ENCODE data around the gene ATXN7L1. TPM values are rescaled to one million over a fixed set of nuclear protein-coding genes. Genes with fewer than 3 reads are reported as not detected.
A peak's percentile ranks its signal among the peaks of the same experiment; 100 is the strongest.
"Not testable (repeated sequence)": the region's sequence is repeated elsewhere in the genome, so short reads cannot be mapped to it uniquely, and the experiment has no call there.

Gene ATXN7L1
- polyA plus RNA-seq, 3 donors = 8.0 to 10.5 (median 9.9) TPM

DNA sequence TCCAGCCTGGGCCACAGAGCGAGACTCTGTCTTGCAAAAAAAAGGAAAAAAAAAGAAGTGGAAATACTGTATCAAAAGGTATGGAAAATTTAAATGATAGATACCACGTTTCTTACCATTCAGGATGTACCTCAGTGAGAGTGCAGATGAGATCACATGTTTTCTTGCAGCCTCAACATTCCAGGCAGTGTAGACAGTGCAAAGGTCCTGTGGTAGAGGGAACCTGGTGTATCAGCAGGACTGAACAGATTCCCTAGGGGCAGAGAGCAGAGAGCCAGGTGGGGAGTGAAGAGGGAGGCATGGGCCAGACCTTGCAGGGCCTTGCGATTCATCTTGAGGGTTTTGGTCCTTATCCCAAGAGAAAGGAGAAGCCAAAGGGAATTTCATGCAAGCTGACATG lies 17.7 kb upstream of the ATXN7L1 start:
- DNase-seq (ENCODE audit: low read depth in 3 of 3, low spot score in 2 of 3) = no peak

- no peak for DNase-seq (ENCODE audit: low read depth in 3 of 3, low spot score in 2 of 3)
Observed at GRCh38 chr7:105892387-105892786, 16.0 kb upstream of the ATXN7L1 start.

DNA sequence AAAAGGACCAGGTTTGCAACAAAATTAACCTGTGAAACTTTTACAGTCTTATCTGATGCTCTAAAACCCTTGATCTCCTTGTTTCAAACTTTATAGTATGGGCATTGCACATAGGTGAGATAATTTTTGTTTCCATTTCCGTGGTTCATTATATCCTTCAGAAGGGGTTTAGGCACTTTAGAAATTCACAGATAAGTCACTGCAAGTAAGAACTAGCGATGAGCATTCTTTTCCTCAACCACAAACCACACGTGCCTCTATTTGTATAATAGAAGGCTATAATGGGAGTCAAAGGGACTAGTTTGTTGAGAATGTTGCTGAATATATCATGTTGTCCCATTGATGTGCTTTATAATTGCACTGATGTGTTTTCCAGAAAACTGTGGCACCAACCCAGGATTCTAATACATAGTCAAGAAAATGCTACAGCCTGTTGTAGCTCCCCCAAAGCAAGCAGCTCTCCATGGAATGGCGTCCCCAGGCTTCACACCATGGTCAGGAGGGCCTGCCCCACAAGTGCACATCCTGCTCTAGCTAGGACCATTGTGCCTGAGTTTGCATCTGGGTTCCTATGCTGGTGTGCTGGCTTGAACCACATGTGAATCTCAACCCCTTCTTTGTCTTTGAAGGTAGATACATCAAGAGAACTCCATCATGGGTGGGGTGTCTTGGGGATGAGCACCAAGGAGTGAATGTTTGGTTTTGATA lies 14.0 kb upstream of the ATXN7L1 start:
- no peak for DNase-seq (ENCODE audit: low read depth in 3 of 3, low spot score in 2 of 3)

DNA sequence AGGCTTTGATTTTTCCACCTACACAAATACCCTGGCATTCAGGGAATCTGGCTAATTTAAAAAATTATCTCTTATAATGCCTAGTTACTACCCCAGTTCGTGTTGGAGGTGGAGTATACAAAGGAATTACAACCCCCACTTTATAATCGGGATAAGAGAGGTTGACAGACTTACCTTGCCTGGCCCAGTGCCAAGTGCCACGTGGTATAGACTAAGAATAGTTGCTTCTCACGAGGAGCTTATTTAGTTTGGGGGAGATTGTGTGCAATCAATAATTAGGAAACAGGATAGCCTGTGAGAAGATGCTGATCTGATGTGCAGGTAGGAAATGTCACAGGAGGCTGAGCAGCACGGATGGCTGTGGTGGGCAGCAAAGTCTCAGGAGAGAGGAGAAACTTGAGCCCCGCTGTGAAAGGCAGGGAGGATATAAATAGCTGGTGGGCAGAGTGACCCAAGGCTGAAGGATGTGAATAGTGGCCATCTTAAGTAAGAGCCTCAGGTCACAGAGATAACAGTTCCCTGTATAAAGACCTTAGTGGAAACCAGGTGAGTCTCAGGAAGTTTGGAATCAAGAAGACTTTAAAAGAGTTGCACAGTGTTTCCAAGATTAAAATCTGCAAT lies 11.3 kb upstream of the ATXN7L1 start:
- no peak for DNase-seq (ENCODE audit: low read depth in 3 of 3, low spot score in 2 of 3)

GRCh38 chr7:105886776-105887175 lies 10.4 kb upstream of the ATXN7L1 start:
- no peak for DNase-seq (ENCODE audit: low read depth in 3 of 3, low spot score in 2 of 3)

- DNase-seq (ENCODE audit: low read depth in 3 of 3, low spot score in 2 of 3) = no peak
Observed at GRCh38 chr7:105885387-105886111, 9.2 kb upstream of the ATXN7L1 start.

DNA sequence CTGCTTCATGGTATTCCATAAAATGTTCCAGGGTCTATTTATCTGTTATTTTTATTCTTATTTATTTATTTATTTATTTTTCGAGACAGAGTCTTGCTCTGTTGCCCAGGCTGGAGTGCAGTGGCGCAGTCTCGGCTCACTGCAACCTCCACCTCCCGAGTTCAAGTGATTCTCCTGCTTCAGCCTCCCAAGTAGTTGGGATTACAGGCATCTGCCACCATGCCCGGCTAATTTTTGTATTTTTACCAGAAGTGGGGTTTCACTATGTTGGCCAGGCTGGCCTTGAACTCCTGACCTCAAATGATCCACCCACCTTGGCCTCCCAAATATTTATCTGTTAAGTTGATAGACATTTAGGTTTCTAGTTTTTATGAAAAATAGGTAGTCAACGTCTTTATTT lies 6.8 kb upstream of the ATXN7L1 start:
- DNase-seq (ENCODE audit: low read depth in 3 of 3, low spot score in 2 of 3) = not testable (repeated sequence)

GRCh38 chr7:105881439-105881838 lies 5.0 kb upstream of the ATXN7L1 start:
- no peak for DNase-seq (ENCODE audit: low read depth in 3 of 3, low spot score in 2 of 3)

GRCh38 chr7:105880571-105881330 lies 4.4 kb upstream of the ATXN7L1 start:
- no peak for DNase-seq (ENCODE audit: low read depth in 3 of 3, low spot score in 2 of 3)

DNA sequence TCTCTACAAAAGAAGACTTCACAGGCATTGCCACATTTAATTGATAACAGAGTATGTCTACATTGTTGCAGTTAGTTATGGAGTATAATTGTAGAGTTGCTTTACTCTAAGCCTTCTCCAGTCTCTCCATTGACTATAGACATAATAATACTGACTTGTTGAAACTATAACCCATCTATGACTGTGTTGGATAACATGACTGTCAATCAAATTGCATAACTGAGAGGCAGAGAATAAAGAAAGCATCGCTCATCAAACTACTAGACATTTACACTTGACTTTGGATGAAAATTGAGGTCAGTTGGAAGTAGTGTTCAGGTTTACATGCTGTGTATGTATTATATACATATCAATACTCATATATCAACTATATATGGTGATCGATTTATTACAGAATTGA lies 3.4 kb upstream of the ATXN7L1 start:
- no peak for DNase-seq (ENCODE audit: low read depth in 3 of 3, low spot score in 2 of 3)

GRCh38 chr7:105878746-105879605 lies 2.6 kb upstream of the ATXN7L1 start:
- no peak for DNase-seq (ENCODE audit: low read depth in 3 of 3, low spot score in 2 of 3)

DNA sequence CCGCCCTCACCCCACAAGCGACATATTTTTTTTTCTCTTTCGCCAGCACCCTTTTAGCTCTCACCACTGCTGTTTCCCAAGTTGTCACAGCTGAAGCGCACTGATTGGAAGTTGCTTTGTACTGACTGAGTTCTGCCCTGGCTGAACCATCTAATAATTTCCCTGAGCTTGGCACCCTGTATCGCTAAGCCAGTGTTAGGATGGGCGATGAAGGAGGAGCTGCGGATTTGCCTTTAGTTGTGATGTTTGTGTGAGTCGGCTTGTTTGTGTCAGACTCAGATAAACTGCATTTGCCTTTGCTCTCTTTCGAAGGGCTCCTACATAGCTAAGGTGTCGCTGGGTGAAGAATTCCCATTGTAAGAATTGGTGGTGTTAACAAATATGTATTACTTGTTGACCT lies 1.3 kb upstream of the ATXN7L1 start:
- no peak for DNase-seq (ENCODE audit: low read depth in 3 of 3, low spot score in 2 of 3)

- DNase-seq (ENCODE audit: low read depth in 3 of 3, low spot score in 2 of 3) = peak in 1 of 3 donors; percentile 40
Observed at GRCh38 chr7:105876964-105877601, 684 bp upstream of the ATXN7L1 start.

GRCh38 chr7:105875505-105875904 lies 894 bp downstream of the ATXN7L1 start:
- no peak for DNase-seq (ENCODE audit: low read depth in 3 of 3, low spot score in 2 of 3)

DNA sequence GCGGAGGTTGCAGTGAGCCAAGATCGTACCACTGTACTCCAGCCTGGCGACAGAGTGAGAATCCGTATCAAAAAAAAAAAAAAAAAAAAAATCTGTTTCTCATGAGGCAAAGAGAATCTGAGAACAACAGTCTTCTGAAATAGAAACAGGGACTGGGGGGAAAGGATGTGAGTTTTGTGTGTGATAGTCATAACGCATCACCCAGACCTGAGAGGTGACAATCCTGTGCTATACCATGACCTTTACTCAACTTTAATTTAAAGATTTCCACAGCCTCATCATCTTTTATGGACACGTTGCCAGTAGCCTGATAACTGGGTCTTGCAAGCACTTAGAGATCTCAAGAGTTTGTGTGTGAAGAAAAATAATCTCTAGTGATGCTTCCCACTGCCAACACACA lies 2.3 kb downstream of the ATXN7L1 start:
- no peak for DNase-seq (ENCODE audit: low read depth in 3 of 3, low spot score in 2 of 3)

GRCh38 chr7:105872491-105872890 lies 3.9 kb downstream of the ATXN7L1 start:
- DNase-seq (ENCODE audit: low read depth in 3 of 3, low spot score in 2 of 3) = no peak

- DNase-seq (ENCODE audit: low read depth in 3 of 3, low spot score in 2 of 3) = no peak
Observed at GRCh38 chr7:105871142-105871541, 5.3 kb downstream of the ATXN7L1 start.

DNA sequence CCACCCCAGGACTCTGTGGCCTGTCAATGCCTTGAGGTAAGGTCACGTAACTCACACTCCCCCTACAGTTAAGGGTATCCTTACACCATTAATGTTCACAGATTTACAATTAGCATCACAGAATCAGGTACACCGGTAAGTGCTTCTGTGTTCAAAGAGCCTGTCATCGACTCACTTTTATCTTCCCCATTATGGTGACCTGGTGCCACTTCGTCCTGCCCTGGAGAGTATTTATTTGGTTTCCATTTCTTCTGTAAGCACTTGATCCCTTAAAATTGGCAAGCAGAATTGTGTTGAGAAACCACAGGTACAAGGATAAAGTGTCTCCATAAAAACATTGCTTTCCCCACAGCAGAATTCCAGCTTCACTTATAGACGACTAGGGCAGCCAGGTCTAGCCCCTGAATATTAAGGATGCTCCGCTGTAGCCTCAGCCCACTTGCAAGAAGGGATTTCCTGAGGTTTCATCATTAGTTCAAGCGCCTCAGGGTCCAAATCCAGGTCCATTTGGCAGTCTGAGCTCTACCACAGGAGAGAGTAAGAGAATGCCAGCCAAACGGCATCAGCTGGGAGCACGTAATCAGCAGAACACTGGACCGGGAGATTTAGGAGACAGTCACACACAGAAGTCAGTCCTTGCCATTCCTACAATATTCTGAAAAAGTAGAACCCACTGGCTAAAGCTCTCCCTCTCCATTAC lies 10.1 kb downstream of the ATXN7L1 start:
- DNase-seq (ENCODE audit: low read depth in 3 of 3, low spot score in 2 of 3) = no peak

DNA sequence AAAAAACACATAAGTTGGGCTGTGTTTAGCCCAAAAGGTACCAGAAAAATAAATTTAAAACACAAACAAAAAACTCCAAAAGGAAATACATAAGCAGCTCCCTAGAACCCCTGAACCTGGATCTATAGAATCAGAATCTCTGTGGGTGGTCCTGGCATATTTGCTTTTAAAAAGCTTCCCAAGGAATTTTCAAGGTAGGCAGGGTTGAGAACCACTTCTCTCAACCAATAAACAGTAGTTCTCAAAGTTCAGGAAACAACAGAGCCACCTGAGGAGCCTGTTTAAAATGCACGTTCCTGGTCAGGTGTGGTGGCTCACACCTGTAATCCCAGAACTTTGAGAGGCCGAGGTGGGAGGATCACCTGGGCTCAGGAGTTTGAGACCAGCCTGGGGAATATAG lies 12.5 kb downstream of the ATXN7L1 start:
- no peak for DNase-seq (ENCODE audit: low read depth in 3 of 3, low spot score in 2 of 3)

Measured in right renal cortex interstitium (tissue), 3 donors.